Measurements from ENCODE around the gene ALX3.

ALX3 gene

DNA sequence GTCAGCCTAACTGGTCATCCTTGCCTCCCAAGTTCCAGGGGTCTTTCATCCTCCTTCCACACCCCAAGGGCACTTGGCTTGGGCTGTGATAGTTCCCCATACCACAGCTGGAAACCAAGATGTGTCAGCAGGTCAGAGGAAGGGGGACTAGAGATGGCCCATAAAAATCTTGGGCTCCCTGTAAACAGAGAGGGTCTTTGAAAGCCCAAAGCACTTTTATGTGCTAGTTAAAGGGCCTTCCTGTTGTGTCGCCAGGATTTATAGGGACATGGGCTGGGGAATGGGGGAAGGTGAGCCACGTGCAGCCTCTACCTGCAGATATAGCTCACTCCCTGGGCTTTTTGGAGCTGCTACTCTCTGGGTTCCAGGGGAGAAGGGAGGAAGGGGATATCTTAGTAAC is 29.9 kb upstream of the ALX3 start:
- H3K4me3 ChIP-seq (ENCODE audit: control insufficient read depth, low read depth, low read length) = no peak overlapping the region
- TF ChIP-seq, protein P1, sequence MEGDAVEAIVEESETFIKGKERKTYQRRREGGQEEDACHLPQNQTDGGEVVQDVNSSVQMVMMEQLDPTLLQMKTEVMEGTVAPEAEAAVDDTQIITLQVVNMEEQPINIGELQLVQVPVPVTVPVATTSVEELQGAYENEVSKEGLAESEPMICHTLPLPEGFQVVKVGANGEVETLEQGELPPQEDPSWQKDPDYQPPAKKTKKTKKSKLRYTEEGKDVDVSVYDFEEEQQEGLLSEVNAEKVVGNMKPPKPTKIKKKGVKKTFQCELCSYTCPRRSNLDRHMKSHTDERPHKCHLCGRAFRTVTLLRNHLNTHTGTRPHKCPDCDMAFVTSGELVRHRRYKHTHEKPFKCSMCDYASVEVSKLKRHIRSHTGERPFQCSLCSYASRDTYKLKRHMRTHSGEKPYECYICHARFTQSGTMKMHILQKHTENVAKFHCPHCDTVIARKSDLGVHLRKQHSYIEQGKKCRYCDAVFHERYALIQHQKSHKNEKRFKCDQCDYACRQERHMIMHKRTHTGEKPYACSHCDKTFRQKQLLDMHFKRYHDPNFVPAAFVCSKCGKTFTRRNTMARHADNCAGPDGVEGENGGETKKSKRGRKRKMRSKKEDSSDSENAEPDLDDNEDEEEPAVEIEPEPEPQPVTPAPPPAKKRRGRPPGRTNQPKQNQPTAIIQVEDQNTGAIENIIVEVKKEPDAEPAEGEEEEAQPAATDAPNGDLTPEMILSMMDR (conservative IDR thresholded peaks at IDR 0.05; ENCODE audit: control insufficient read depth, insufficient read depth, low read depth, low read length) = no peak
- DNase-seq (ENCODE audit: low read depth) = no peak

DNA sequence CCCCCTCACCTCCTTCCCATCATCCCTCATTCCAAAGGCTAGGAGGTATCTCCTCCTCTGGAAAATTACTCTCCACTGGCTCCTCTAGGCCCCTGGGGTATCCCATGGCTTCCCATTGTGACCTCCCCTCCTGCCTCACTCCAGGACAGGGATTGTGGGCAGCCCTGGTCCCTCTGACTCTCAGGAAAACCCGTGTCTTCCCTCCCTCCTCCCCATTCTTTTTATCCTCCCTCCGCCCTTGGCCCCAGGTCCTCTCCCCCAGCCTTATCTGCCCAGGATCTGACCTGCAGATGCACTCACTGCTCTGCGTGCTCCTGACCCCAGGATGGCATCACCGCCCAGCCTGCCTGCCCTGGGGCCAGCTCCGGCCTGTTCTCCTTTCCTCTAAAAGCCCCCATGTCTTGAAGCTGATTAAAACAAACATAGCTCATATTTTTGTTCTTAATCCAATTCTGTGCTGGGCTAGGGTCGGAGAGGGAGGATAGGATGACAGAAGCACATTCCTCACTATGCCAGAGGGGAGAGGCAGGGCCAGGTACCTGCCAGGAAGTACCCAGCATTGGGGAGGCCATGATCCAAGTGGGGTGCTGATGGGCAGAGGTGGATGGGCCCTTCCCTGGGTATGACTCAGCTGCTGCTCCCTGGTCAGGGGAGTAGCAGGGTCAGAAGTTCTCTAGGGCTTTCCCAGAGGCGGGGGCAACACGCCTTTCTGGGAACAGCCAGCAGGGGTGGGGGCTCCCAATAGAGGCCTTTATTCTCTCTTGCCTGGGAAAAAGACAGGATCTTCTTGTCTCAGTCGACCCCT is 28.0 kb upstream of the ALX3 start:
- no peak overlapping the region for H3K4me3 ChIP-seq (ENCODE audit: control insufficient read depth, low read depth, low read length)
- TF ChIP-seq, protein P1 (conservative IDR thresholded peaks at IDR 0.05; ENCODE audit: control insufficient read depth, insufficient read depth, low read depth, low read length) = no peak
- DNase-seq (ENCODE audit: low read depth) = no peak

DNA sequence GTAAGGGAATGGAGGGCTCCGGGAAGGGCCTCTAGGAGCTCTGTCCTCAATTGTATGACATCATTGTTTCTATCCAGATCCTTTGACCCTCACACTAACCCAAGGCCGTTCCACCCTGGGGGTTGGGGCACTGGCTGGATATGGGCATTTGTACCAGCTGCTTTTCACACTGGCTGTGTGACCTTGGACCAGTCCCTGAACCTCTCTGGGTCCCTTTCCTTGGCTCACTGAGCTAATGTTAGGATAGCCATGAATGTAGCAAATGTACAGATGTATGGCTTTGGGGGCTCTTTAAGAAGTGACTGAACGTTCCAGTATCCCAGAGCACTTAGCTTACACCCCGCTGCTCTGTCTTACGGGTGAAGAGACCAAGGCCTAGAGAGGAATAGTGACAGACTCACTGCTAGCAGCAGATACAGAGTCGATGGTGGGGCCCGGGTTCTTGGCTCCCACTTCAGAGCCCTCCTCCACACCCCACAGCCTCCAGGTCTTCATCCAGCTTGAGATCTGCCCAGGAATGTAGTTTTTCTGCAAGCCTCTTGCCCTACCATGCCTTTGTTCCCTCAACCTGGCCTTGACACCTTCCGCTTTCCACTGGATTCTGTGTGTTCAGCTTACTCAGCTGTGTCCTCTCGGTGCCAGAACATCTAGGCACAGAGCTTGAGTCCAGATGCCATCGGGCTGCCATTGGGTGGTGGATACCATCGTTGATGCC is 27.2 kb upstream of the ALX3 start:
- TF ChIP-seq, protein P1 (conservative IDR thresholded peaks at IDR 0.05; ENCODE audit: control insufficient read depth, insufficient read depth, low read depth, low read length) = no peak
- no peak overlapping the region for H3K4me3 ChIP-seq (ENCODE audit: control insufficient read depth, low read depth, low read length)
- DNase-seq (ENCODE audit: low read depth) = no peak

DNA sequence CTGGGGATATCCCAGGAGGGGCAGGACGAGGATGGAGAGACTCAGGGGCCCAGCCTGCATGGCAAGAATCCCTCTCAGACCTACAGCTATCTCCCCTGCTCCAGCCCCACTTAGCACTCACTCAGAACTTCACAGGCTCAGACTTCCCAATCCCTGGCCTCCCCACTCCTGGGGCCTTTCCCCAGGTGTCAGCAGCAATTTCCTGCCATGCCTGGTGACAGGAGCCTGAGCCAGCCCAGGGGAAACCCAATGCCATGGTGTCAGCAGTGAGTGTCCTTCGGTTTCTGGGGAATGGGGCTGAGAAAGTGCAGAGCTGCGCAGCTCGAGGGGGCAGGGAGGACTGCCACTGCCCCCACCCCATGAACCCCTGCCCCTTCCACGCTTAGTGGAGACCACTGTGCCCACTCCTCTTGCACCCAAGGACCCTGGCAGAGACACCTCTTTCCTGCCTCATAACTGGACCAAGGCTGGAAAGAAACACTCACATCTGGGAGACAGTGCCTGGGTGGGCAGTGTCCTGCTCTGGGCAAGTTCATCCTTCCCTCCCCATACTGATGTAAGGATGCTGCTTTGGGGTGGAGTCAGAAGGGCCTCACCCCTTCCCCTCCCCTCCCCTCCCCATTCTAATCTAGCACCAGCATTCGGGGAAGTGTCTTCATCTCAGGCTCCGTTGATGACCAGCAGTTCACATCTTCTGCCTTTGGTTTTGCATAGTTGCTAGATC is 24.6 kb upstream of the ALX3 start:
- TF ChIP-seq, protein P1 (conservative IDR thresholded peaks at IDR 0.05; ENCODE audit: control insufficient read depth, insufficient read depth, low read depth, low read length) = no peak
- DNase-seq (ENCODE audit: low read depth) = no peak
- H3K4me3 ChIP-seq (ENCODE audit: control insufficient read depth, low read depth, low read length) = no peak overlapping the region

DNA sequence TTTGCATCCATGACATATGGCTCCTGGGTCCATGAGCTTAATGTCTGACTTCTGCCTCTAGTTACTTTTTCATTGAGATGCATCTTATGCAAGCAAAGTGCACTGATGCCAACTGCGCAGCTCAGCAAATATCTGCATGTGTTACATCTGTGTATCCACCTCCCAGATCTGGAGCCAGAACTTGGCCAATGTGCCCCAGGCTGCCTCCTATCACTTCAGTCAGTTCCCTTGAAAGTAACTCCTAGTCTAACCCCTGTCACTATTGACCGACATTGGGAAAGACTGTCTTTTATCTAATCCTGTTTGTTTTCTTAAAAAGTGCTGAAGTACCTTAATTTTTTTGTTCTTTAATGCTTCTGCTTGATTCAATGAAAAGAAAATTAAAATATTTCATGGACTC is 22.5 kb upstream of the ALX3 start:
- TF ChIP-seq, protein P1 (conservative IDR thresholded peaks at IDR 0.05; ENCODE audit: control insufficient read depth, insufficient read depth, low read depth, low read length) = no peak
- H3K4me3 ChIP-seq (ENCODE audit: control insufficient read depth, low read depth, low read length) = no peak overlapping the region
- no peak for DNase-seq (ENCODE audit: low read depth)

DNA sequence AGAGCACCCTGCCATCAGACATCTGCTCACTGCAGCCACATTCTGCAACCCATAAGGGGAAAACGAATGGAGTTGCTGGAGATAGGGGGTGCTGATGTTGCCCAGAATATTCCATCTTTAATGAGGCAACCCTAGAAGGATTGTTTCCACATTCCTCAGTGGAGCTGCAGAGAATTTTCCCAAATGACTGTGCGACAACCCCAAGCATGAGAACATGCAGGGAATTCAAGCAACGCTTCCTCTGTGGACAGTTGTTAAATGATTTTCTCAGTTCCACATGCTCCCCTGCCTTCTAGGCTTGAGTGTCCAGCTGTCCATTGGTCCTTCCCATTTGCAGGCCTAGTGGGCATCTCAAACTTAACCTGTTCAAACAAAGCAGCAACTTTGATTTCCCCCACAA is 21.3 kb upstream of the ALX3 start:
- no peak overlapping the region for H3K4me3 ChIP-seq (ENCODE audit: control insufficient read depth, low read depth, low read length)
- DNase-seq (ENCODE audit: low read depth) = no peak
- TF ChIP-seq, protein P1 (conservative IDR thresholded peaks at IDR 0.05; ENCODE audit: control insufficient read depth, insufficient read depth, low read depth, low read length) = no peak

Measured in fibroblast of mammary gland (primary cell).